OCI-LY7 (cell line): ENCODE measurements around the gene PADI6.

Source experiments
- EZH2phosphoT487 ChIP-seq: fragments of 200-600 bp; sonication (generic); IDR thresholded peaks from 2 replicates; pipeline ENCODE4 v1.6.1; 2018; ENCODE audit warnings: low read depth, borderline replicate concordance, mild to moderate bottlenecking, mixed run types, antibody characterized with exemption, low read length, moderate library complexity, mixed read lengths
- TF ChIP-seq, protein P1 (sequence below): fragments of 200-600 bp; sonication (generic); conservative IDR thresholded peaks from 2 replicates; pipeline ENCODE4 v1.5.1; 2014; ENCODE audit warnings: mild to moderate bottlenecking, antibody characterized with exemption, low read length, moderate library complexity, mixed read lengths

DNA sequence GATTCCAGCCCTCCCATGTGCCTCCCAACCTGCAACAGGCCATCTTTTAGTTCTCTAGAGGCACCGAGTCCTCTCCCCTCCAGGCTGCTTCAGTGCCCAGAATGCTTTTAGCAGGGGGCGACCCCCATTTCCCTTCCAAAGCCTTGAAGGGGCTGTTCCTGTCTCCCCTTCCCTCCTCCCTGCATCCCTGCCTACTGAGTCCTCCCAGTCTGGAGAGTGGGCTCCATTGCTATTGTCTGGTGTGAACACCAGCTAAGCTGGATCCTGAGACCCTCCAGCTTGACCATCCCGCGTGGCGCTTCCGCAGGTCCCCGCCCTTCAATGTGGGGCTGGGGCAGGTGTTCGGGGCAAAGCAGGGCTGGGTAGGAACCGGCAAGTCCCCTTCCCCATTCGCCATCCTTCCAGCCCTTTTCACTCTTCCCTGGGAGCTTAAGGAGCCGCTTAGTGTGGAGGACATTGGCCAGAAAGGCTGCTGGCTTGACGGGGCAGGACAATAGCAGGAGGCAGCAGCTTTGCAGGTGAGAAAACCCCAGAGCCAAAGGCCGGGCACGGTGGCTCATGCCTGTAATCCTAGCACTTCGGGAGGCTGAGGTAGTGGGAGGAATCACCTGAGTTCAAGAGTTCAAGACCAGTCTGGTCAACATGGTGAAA lies 32.2 kb downstream of the PADI6 start:
- TF ChIP-seq, protein P1, sequence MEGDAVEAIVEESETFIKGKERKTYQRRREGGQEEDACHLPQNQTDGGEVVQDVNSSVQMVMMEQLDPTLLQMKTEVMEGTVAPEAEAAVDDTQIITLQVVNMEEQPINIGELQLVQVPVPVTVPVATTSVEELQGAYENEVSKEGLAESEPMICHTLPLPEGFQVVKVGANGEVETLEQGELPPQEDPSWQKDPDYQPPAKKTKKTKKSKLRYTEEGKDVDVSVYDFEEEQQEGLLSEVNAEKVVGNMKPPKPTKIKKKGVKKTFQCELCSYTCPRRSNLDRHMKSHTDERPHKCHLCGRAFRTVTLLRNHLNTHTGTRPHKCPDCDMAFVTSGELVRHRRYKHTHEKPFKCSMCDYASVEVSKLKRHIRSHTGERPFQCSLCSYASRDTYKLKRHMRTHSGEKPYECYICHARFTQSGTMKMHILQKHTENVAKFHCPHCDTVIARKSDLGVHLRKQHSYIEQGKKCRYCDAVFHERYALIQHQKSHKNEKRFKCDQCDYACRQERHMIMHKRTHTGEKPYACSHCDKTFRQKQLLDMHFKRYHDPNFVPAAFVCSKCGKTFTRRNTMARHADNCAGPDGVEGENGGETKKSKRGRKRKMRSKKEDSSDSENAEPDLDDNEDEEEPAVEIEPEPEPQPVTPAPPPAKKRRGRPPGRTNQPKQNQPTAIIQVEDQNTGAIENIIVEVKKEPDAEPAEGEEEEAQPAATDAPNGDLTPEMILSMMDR: no peak
- no peak for TF ChIP-seq EZH2phosphoT487
